Heart left ventricle (tissue), 13 donors: ENCODE results near the gene PHB1.

Experiments
- POLR2A ChIP-seq, 2 donors: fragments of 450-650 bp; IDR thresholded peaks; one replicate each; pipeline ENCODE4 v1.6.1; 2017; ENCODE audit warnings: antibody characterized with exemption in 2 of 2, mild to moderate bottlenecking in 2 of 2, moderate library complexity in 2 of 2
- TF ChIP-seq, protein P1 (sequence below), 12 donors: fragments of 200-600 bp; sonication (generic) in 4 of 12; IDR thresholded peaks; one replicate each; pipeline versions ENCODE4 v1.5.0 to v1.8.0; 2018 to 2022; ENCODE audit warnings: antibody characterized with exemption in 12 of 12, mild to moderate bottlenecking in 5 of 12
- donor health status: ischemic (EF 13 %, LVEDD 7.1; RV severe dilation, severe dysfunction).
- donor health status: DM: no; HTN: yes; CAD: no.
- donor health status: DM: no; HTN: no; CAD: no.
- donor health status: ischemic (EF 25% LVEDD 6.9; RV normal size, moderate dysfunction).
- donor health status: ischemic (EF 25% LVEDD 5.7; RV mildly dilated, moderate dysfunction).
- donor health status: ischemic (EF 35%, LVEDD 5.7; RV mildly dilated, moderate dysfunction).
- donor health status: nonischemic (EF 11% LVEDD 7.7; RV severe dilation, severe dysfunction).
- donor health status: DM: yes; HTN: yes; CAD: no.
- donor health status: PGD.
- donor health status: ischemic (EF 29% LVEDD 5.4; RV normal size, mild dysfunction).
- donor health status: nonischemic (EF 23%, LVEDD 6.1; RV moderate dilation, normal function).

DNA sequence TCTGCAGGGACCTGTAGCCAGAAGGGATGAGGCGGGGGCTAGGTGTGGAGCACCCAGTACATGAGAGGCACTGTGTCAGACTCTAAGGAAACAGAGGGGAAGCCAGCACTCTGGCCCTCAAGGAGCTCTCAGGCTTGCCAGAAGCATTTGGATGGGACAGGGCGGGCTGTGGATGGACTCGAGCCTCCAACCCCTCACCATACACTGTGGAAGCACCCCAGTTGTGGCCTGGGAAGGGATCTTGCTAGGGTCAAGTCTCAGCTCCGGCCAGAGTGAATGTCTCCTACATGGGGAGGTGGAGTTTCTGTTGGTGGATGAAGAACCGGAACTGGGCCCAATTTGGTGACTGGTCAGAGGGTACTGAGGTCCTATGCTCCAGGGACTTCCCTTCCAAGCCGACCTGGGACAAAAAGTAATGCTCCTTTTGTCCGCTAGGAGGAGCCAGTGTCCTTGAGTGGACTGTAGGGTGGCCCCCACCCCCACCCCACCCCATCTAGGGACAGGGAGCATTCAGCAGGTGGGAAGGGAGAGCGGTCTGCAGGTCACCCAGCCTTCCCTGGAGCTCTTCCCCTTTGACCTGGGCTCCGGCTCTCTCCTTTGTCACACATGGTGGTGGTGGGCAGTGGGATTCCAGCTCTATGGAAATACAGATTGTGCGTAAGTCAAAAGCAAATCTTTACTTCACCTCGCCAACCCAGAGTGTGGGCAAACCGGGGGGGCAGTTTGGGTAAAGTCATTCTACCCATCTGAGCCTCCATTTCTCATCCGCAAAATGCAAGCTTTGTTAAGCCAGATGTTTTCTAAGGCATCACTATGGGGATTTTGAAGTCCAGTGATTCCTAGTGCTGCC, 20.4 kb upstream of the PHB1 start:
- TF ChIP-seq, protein P1, sequence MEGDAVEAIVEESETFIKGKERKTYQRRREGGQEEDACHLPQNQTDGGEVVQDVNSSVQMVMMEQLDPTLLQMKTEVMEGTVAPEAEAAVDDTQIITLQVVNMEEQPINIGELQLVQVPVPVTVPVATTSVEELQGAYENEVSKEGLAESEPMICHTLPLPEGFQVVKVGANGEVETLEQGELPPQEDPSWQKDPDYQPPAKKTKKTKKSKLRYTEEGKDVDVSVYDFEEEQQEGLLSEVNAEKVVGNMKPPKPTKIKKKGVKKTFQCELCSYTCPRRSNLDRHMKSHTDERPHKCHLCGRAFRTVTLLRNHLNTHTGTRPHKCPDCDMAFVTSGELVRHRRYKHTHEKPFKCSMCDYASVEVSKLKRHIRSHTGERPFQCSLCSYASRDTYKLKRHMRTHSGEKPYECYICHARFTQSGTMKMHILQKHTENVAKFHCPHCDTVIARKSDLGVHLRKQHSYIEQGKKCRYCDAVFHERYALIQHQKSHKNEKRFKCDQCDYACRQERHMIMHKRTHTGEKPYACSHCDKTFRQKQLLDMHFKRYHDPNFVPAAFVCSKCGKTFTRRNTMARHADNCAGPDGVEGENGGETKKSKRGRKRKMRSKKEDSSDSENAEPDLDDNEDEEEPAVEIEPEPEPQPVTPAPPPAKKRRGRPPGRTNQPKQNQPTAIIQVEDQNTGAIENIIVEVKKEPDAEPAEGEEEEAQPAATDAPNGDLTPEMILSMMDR (IDR thresholded peaks at IDR 0.05), result peak; percentile 53 to 80 (median 73)
- no peak for TF ChIP-seq POLR2A (IDR thresholded peaks at IDR 0.05)
